HG03520 (cell line): ENCODE data around the gene NEK10.
A peak's percentile ranks its signal among the peaks of the same experiment; 100 is the strongest.
"Not testable (repeated sequence)": the region's sequence is repeated elsewhere in the genome, so short reads cannot be mapped to it uniquely, and the experiment has no call there.

Experiments
- ATAC-seq: cut with Tn5 transposase; IDR thresholded peaks from one replicate; pipeline ENCODE4 v1.9.1; 2021; ENCODE audit warnings: mild to moderate bottlenecking, moderate library complexity; ENCODE audit not compliant: unreplicated experiment

Gene NEK10, protein sequence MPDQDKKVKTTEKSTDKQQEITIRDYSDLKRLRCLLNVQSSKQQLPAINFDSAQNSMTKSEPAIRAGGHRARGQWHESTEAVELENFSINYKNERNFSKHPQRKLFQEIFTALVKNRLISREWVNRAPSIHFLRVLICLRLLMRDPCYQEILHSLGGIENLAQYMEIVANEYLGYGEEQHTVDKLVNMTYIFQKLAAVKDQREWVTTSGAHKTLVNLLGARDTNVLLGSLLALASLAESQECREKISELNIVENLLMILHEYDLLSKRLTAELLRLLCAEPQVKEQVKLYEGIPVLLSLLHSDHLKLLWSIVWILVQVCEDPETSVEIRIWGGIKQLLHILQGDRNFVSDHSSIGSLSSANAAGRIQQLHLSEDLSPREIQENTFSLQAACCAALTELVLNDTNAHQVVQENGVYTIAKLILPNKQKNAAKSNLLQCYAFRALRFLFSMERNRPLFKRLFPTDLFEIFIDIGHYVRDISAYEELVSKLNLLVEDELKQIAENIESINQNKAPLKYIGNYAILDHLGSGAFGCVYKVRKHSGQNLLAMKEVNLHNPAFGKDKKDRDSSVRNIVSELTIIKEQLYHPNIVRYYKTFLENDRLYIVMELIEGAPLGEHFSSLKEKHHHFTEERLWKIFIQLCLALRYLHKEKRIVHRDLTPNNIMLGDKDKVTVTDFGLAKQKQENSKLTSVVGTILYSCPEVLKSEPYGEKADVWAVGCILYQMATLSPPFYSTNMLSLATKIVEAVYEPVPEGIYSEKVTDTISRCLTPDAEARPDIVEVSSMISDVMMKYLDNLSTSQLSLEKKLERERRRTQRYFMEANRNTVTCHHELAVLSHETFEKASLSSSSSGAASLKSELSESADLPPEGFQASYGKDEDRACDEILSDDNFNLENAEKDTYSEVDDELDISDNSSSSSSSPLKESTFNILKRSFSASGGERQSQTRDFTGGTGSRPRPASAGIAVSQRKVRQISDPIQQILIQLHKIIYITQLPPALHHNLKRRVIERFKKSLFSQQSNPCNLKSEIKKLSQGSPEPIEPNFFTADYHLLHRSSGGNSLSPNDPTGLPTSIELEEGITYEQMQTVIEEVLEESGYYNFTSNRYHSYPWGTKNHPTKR

DNA sequence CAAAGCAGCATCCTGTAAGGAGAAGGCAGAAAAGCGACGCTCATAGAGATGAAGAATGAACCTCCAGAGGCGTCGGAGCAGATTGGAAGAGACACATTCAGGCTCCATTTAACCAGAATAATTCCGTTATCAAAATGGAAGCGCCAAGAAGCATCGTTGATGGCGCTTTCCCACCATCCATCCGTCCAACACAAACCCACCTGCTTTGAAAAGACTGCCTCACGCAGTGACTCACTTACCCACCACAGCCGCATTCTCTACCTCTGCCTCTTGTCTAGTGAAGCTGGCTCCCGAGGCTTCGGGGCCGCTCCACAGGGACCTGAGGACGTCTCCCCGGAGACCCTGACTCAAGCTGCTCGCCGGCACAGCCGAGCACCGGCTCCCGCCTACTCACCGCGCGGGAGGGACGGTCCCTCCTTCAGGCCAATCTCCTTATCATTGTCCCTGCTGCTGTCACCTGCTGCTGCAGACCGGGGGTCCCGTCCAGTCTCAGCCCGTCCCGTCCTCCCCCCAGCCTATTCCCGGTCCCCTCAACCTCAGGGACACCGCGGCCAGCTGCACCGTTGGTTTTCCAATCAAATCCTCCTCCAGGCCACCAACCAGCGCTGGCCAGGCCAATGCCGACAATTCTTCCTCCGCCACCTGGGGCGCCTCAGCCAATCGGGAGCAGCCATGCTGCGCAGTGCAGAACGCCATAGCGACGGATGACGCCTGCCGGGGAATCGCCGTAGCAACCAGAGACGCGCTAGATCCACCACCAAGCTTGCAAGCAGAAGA lies at the start of gene NEK10:
Gene NEK10, minus strand, starts transcription at position 553 of the 777 bp plus-strand sequence. CDS start 16,501 bp downstream, outside the sequence.
- peak; percentile 100 for ATAC-seq

- ATAC-seq: no peak
Observed at GRCh38 chr3:27415202-27415601, 46.0 kb upstream of the NEK10 start.

GRCh38 chr3:27392950-27393679 lies 23.9 kb upstream of the NEK10 start:
- no peak for ATAC-seq

- ATAC-seq: not testable (repeated sequence)
Observed at GRCh38 chr3:27392414-27392813, 23.2 kb upstream of the NEK10 start.

DNA sequence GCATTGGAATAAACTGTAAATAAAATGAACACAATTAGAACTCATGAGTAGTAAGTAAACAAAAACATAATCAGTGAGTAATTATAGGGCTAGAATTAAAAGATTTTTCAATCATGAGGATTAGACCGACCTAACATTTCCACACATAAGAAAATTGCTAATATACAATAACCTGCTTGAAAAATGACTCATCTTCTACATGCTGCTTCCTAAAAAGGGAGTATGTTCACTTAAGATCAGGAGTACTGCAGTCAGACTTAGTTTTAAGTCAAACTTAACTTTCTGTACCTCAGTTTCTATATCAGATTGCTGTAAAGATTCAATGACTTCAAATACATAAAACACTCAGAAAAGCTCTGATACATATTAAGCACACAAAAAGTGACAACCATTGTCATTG lies 22.6 kb upstream of the NEK10 start:
- ATAC-seq: no peak

DNA sequence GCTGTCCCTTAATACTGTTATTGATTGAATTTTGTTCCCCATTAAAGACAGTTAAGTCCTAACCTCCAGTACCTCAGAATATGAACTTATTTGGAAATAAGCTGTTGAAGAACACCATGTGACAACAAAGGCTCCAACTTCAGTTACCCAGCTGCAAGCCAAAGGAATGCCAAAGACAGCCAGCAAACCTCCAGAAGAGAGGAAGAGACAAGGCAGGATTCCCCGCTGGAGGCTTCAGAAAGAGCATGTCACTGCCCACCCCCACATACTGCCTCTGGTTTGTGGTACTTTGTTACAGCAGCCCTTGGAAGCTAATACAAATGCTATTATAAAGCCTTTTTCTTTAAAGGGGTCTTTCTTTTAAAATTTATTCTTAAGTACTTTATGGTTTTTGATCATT lies 18.4 kb upstream of the NEK10 start:
- no peak for ATAC-seq

GRCh38 chr3:27385504-27385903 lies 16.3 kb upstream of the NEK10 start:
- ATAC-seq: no peak

GRCh38 chr3:27384191-27384590 lies 15.0 kb upstream of the NEK10 start:
- ATAC-seq: no peak

- ATAC-seq: no peak
Observed at GRCh38 chr3:27380433-27381357, 11.5 kb upstream of the NEK10 start.

DNA sequence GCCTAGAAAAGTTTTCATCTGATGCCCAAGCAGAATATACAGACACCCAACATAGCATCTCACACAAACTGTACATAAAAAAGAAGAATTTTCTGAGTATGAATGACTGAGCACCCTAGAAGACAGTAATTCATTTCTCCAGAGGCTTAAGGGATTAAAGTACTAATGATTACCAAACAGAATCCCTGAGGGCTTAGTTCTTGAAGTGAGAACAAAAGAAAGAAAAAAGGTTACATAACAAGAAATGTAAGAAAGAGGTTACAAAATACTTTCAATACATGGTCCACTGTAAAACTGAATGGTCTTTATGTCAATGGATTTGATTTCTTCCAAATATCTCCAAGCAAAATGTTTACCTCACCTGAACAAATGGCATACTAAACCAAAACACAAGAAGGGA lies 9.1 kb upstream of the NEK10 start:
- ATAC-seq: no peak

DNA sequence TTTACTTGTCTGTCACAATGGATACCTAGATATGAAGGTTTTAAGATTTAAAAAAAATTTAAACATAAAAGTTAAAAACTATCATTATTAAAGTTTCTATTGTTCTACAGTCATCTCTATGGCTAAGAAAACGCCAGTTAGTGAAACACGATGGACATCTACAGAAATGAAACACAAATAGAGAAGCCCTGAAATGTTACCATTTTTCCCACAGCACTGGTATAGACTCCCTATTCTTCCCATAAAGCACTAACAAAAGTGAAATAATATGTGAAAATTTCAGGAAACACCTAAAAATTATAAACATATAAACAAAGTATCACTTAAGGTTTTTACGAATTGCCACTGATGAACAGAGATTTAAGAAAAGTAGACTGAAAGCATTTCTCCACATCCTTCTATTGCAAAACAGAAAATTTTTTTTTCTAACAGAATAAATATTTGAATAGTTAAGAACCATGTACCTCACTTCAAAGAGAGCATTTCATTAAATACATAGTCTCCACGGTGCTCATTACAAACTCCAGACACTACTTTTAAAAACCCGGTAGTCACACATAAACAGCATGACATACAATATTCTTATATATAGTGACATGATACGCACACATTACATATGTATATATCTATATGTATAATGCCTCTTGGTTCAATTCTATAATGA lies 7.1 kb upstream of the NEK10 start:
- ATAC-seq: no peak

DNA sequence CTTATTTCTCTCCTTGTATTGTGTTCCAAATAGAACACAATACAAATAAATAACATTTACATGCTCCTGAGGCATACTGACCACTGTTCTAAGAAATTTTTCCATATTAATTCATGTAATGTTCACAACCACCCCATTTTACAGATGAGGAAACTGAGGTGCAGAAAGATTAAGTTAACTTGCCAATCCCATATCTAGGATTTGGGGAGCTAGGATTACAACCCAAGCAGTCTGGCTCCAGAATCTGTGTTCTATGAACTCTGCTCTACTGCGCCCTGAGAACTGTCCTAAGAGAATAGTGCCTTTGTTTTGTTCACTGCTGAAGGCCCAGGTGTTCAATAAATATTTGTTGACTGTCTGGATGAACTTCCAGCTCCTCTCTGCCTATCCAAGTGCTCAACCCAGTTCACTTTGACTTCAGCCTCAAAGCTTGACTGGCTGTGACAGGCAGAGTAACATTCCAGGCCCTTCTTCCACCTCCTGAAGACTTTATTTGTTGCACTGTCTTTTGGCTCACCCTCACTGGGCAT lies 3.1 kb downstream of the NEK10 start:
- no peak for ATAC-seq

DNA sequence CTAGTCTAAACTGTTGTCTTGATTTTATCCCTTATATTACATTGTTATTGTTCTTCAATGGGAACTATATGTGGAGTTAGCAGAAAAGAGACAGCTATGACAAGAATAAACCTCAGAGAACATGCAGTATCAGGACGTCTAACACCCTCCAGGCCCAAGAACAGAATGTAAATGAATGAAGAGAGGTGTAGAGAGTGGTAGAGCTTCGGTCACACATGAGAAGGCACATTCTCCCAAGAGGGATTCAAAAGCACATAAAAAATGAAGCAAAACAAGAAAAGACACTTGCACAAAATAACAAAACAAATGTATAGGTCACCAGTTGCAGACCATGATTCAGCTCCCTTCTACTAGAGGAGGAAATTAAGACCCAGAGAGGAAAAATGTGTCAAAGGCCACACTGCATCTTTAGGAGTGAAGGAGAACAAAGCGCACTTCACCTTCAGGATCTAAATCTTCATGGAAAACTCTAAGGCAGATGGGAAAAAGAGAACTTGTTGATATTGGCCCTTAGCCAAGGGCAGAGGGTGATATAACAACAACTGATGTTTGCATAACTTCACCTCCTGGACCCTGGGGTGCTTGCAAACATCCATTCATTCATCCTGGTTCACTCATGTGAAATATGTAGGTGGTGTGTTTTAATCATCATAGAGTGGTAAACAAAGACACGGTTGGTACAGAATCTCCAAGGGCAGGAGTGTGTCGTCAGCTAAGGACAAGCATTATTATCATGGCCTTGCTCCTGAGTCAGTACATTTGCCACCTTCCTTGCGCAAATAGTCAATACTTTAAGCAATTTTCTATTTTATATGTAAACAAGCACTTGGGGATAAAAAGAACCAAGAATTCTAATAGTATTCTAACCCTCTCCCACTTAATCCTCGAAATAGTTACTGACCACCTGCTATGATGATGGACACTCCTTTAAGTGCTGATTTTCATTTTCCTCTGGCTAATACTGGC lies 8.8 kb downstream of the NEK10 start:
- no peak for ATAC-seq

DNA sequence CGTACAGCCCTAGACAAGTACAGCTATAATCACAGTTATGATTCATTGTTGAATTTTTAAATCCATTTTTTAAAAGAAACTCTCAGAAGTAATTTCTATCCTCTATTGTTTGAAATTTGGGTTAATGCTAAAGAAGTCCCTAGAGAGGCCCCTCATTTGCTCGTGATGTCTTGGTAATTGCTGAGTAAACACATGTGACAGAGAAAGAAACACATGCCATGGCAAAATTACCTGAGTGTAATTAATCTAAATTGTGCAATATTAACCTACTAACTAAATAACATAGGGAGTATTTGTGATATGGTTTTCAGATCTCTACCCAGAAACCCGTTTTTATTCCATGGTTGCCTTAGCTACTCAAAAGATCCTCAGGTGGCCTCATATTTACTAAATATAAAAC lies 10.8 kb downstream of the NEK10 start:
- no peak for ATAC-seq

DNA sequence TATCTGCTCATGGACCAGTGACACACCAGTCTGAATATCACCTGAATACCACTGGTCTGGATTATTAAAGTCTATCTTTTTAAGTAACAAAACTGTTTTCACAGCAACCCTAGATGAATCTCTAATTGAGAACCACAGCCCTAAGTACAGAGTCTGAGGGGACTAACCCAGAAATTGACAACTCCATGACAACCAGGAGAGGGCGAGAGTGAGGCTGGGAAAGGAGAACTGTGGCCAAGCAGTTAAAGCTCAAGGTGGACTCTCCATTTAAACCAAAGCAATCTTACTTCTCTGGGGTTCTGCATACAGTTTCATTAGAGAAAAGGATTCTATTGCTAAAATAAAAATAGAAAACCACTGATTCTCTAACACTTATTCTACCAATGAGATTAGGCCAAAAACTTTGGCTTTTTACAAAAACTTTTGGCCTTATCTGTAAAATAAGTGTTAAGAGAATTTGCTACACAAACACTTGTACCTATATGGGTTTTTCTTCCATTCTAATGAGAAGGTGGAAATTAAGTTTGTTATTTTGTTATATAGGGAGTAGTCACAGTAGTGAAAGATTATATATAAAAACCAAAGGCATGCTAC lies 11.4 kb downstream of the NEK10 start:
- peak; percentile 95 for ATAC-seq

GRCh38 chr3:27356976-27357375 lies 12.2 kb downstream of the NEK10 start:
- no peak for ATAC-seq
